Loucy (cell line): ENCODE results near the gene ATXN2L.

Experiments used
- EZH2phosphoT487 ChIP-seq: fragments of 200-600 bp; IDR thresholded peaks from 2 replicates; pipeline ENCODE4 v1.6.1; 2018; ENCODE audit warnings: antibody characterized with exemption, mild to moderate bottlenecking, moderate library complexity, borderline replicate concordance
- TF ChIP-seq, protein P1 (sequence below): fragments of 200-600 bp; sonication (generic); conservative IDR thresholded peaks from 2 replicates; pipeline ENCODE4 v1.5.1; 2014; ENCODE audit warnings: mild to moderate bottlenecking, antibody characterized with exemption, low read length

DNA sequence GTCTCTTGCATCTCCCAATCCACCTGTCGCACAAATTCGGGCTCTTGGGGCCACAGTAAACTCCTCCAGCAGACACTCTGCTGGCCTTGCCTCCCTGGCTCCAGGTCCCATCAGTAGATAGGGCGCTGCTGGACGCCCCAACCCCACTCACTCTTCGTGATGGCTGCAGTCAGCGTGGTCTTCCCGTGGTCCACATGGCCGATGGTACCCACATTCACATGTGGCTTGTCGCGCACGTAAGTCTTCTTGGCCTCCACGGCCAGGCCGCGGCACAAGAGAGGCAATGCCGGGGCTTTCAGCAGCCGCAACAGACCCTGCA lies 22.9 kb downstream of the ATXN2L start:
- TF ChIP-seq, protein P1, sequence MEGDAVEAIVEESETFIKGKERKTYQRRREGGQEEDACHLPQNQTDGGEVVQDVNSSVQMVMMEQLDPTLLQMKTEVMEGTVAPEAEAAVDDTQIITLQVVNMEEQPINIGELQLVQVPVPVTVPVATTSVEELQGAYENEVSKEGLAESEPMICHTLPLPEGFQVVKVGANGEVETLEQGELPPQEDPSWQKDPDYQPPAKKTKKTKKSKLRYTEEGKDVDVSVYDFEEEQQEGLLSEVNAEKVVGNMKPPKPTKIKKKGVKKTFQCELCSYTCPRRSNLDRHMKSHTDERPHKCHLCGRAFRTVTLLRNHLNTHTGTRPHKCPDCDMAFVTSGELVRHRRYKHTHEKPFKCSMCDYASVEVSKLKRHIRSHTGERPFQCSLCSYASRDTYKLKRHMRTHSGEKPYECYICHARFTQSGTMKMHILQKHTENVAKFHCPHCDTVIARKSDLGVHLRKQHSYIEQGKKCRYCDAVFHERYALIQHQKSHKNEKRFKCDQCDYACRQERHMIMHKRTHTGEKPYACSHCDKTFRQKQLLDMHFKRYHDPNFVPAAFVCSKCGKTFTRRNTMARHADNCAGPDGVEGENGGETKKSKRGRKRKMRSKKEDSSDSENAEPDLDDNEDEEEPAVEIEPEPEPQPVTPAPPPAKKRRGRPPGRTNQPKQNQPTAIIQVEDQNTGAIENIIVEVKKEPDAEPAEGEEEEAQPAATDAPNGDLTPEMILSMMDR: no peak
- no peak for TF ChIP-seq EZH2phosphoT487
